IMR-90 (cell line): ENCODE data around the gene PIEZO2. TPM values are rescaled to one million over a fixed set of nuclear protein-coding genes. Genes with fewer than 3 reads are reported as not detected.

ENCODE experiments used
- ATAC-seq: fragments of 200-7000 bp; cut with Tn5 transposase; 2 replicates; pipeline ENCODE4 v1.9.1; 2020; ENCODE audit warnings: low read depth, mild to moderate bottlenecking, moderate library complexity
- BruUV-seq: library from RNA; stranded (reverse); fragments of 400-500 nt; replicated peaks from 2 replicates; lab custom pipeline; 2021; lab: Mats Ljungman, UMichigan
- CTCF ChIA-PET: fragments of 300-600 bp; formaldehyde crosslinking; extraction: SDS; loops from one replicate; lab custom pipeline; 2021; ENCODE audit warnings: antibody characterized with exemption; lab: Yijun Ruan, JAX
- POLR2A ChIA-PET: fragments of 300-600 bp; sonication (Branson Sonifier 250); formaldehyde crosslinking; loops from one replicate; lab custom pipeline; 2022; ENCODE audit warnings: antibody characterized with exemption; ENCODE audit not compliant: unreplicated experiment; lab: Charles Lee
- DNase-seq: peaks from one replicate; pipeline ENCODE4 v3.0.0; 2013
- H2AFZ ChIP-seq: replicated peaks from 2 replicates; pipeline ENCODE3; 2013; ENCODE audit warnings: low read length, mild to moderate bottlenecking; ENCODE audit not compliant: poor library complexity
- H2AK5ac ChIP-seq: 2 replicates; pipeline ENCODE4 v1.6.1; 2013; ENCODE audit warnings: low read depth, low read length, inconsistent platforms
- H2AK9ac ChIP-seq: replicated peaks from 2 replicates; pipeline ENCODE3; 2013; ENCODE audit warnings: mild to moderate bottlenecking, low read depth, low read length, moderate library complexity; ENCODE audit not compliant: poor library complexity
- H2BK120ac ChIP-seq: 2 replicates; pipeline ENCODE4 v1.6.1; 2013; ENCODE audit warnings: low read depth, low read length, inconsistent platforms
- H2BK15ac ChIP-seq: 3 replicates; pipeline ENCODE4 v1.6.1; 2013; ENCODE audit warnings: low read depth, low read length, inconsistent platforms
- H2BK20ac ChIP-seq: 2 replicates; pipeline ENCODE4 v1.6.1; 2013; ENCODE audit warnings: low read depth, mild to moderate bottlenecking, inconsistent platforms, low read length, moderate library complexity
- H2BK5ac ChIP-seq: 2 replicates; pipeline ENCODE4 v1.6.1; 2013; ENCODE audit warnings: mild to moderate bottlenecking, low read depth, low read length, inconsistent platforms; ENCODE audit not compliant: poor library complexity, severe bottlenecking
- H3K14ac ChIP-seq: replicated peaks from 2 replicates; pipeline ENCODE4 v1.6.1; 2013; ENCODE audit warnings: low read depth, low read length, inconsistent platforms
- H3K18ac ChIP-seq: 2 replicates; pipeline ENCODE4 v1.6.1; 2013; ENCODE audit warnings: low read depth, low read length, control low read depth
- H3K23ac ChIP-seq: 2 replicates; pipeline ENCODE4 v1.6.1; 2013; ENCODE audit warnings: low read depth, low read length, inconsistent platforms
- H3K27ac ChIP-seq: 2 replicates; pipeline ENCODE4 v1.5.1; 2013; ENCODE audit warnings: mild to moderate bottlenecking, control low read depth, low read length; ENCODE audit not compliant: insufficient read depth
- H3K27me3 ChIP-seq: 2 replicates; pipeline ENCODE4 v1.6.1; 2013; ENCODE audit warnings: low read length; ENCODE audit not compliant: control insufficient read depth, insufficient read depth
- H3K36me3 ChIP-seq: 2 replicates; pipeline ENCODE4 v1.6.1; 2013; ENCODE audit warnings: low read length, mixed read lengths; ENCODE audit not compliant: control insufficient read depth, insufficient read depth
- H3K4ac ChIP-seq: 2 replicates; pipeline ENCODE4 v1.6.1; 2013; ENCODE audit warnings: low read depth, low read length, inconsistent platforms
- H3K4me1 ChIP-seq: 2 replicates; pipeline ENCODE4 v1.6.1; 2013; ENCODE audit warnings: low read length, mixed read lengths; ENCODE audit not compliant: control insufficient read depth, insufficient read depth
- H3K4me2 ChIP-seq: 2 replicates; pipeline ENCODE4 v1.6.1; 2013; ENCODE audit warnings: low read depth, mild to moderate bottlenecking, control low read depth, low read length, moderate library complexity
- H3K4me3 ChIP-seq: 2 replicates; pipeline ENCODE4 v1.5.1; 2013; ENCODE audit warnings: low read depth, mild to moderate bottlenecking, control low read depth, low read length, moderate library complexity; ENCODE audit not compliant: insufficient read depth
- H3K56ac ChIP-seq: 2 replicates; pipeline ENCODE4 v1.6.1; 2013; ENCODE audit warnings: low read length, inconsistent platforms; ENCODE audit not compliant: insufficient read depth; ENCODE audit errors: extremely low read depth
- H3K79me1 ChIP-seq, 2 experiments: 2 replicates each; pipeline ENCODE4 v1.6.1; 2013; ENCODE audit warnings: low read length in 2 of 2, inconsistent platforms in 1 of 2, low read depth in 1 of 2
- H3K9ac ChIP-seq: 2 replicates; pipeline ENCODE4 v1.6.1; 2013; ENCODE audit warnings: low read depth, low read length, control low read depth
- H3K9me1 ChIP-seq: 2 replicates; pipeline ENCODE4 v1.6.1; 2013; ENCODE audit warnings: low read length, inconsistent platforms; ENCODE audit not compliant: insufficient read depth
- H3K9me3 ChIP-seq: 2 replicates; pipeline ENCODE4 v1.6.1; 2013; ENCODE audit warnings: low read length; ENCODE audit not compliant: control insufficient read depth, insufficient read depth
- H4K20me1 ChIP-seq: 2 replicates; pipeline ENCODE4 v1.6.1; 2013; ENCODE audit warnings: low read length, inconsistent platforms; ENCODE audit not compliant: insufficient read depth
- H4K5ac ChIP-seq: 2 replicates; pipeline ENCODE4 v1.6.1; 2013; ENCODE audit warnings: mild to moderate bottlenecking, low read depth, low read length, control low read depth
- H4K8ac ChIP-seq, 2 experiments: 2 replicates each; pipeline ENCODE4 v1.6.1; 2013; ENCODE audit warnings: low read depth in 2 of 2, low read length in 2 of 2, control low read depth in 1 of 2, inconsistent platforms in 1 of 2
- H4K91ac ChIP-seq: 2 replicates; pipeline ENCODE4 v1.6.1; 2013; ENCODE audit warnings: low read depth, low read length, inconsistent platforms; ENCODE audit not compliant: insufficient read depth
- BHLHE40 ChIP-seq: fragments of 150-350 bp; IDR thresholded peaks from 2 replicates; pipeline ENCODE4 v1.6.1; 2016; ENCODE audit warnings: mild to moderate bottlenecking, low read depth, low read length
- CEBPB ChIP-seq: IDR thresholded peaks from 2 replicates; pipeline ENCODE4 v1.6.1; 2012; ENCODE audit warnings: low read depth, low read length, improper control_type of control experiment
- CHD1 ChIP-seq: IDR thresholded peaks from 2 replicates; pipeline ENCODE4 v1.6.1; 2012; ENCODE audit warnings: low read depth, low read length, improper control_type of control experiment
- CTCF ChIP-seq: conservative IDR thresholded peaks from 2 replicates; pipeline ENCODE4 v1.5.1; 2012; ENCODE audit warnings: mild to moderate bottlenecking, low read depth, low read length, improper control_type of control experiment
- FOS ChIP-seq: fragments of 150-350 bp; IDR thresholded peaks from 2 replicates; pipeline ENCODE4 v1.6.1; 2016; ENCODE audit warnings: low read depth, low read length
- MAFK ChIP-seq: IDR thresholded peaks from 2 replicates; pipeline ENCODE4 v1.6.1; 2012; ENCODE audit warnings: low read depth, low read length, improper control_type of control experiment
- MAZ ChIP-seq: IDR thresholded peaks from 2 replicates; pipeline ENCODE4 v1.6.1; 2012; ENCODE audit warnings: low read depth, mild to moderate bottlenecking, low read length, improper control_type of control experiment, moderate library complexity, borderline replicate concordance
- MXI1 ChIP-seq: IDR thresholded peaks from 2 replicates; pipeline ENCODE4 v1.6.1; 2012; ENCODE audit warnings: low read depth, mild to moderate bottlenecking, low read length, moderate library complexity, borderline replicate concordance
- NFE2L2 ChIP-seq: fragments of 150-350 bp; IDR thresholded peaks from 2 replicates; pipeline ENCODE4 v1.6.1; 2016; ENCODE audit warnings: low read depth, mild to moderate bottlenecking, low read length
- POLR2A ChIP-seq: IDR thresholded peaks from 2 replicates; pipeline ENCODE4 v1.6.1; 2012; ENCODE audit warnings: mild to moderate bottlenecking, low read depth, low read length
- RAD21 ChIP-seq: IDR thresholded peaks from 2 replicates; pipeline ENCODE4 v1.6.1; 2012; ENCODE audit warnings: low read length, improper control_type of control experiment
- RCOR1 ChIP-seq: IDR thresholded peaks from 2 replicates; pipeline ENCODE4 v1.6.1; 2012; ENCODE audit warnings: mild to moderate bottlenecking, low read length, improper control_type of control experiment; ENCODE audit not compliant: insufficient replicate concordance
- RFX5 ChIP-seq: IDR thresholded peaks from 2 replicates; pipeline ENCODE4 v1.8.0; 2012; ENCODE audit warnings: low read depth, mild to moderate bottlenecking, low read length, moderate library complexity
- SMC3 ChIP-seq: fragments of 150-350 bp; IDR thresholded peaks from 2 replicates; pipeline ENCODE4 v1.6.1; 2016; ENCODE audit warnings: low read depth, mild to moderate bottlenecking, antibody characterized with exemption, low read length, moderate library complexity
- USF2 ChIP-seq: fragments of 150-350 bp; IDR thresholded peaks from 2 replicates; pipeline ENCODE4 v1.6.1; 2017; ENCODE audit warnings: mild to moderate bottlenecking, antibody characterized with exemption, low read length, low read depth
- WGBS, 2 experiments: methylation state at CpG; one replicate each; pipeline versions ENCODE4 v1.1.5 to v1.1.7; 2013; ENCODE audit warnings: missing lambda C conversion rate in 2 of 2; ENCODE audit not compliant: insufficient read length in 1 of 2; ENCODE audit errors: extremely low coverage in 2 of 2; 5-methylcytosine and 5-hydroxymethylcytosine counted together
- dilution Hi-C: fragments of 300-500 bp; cut with HindIII; formaldehyde crosslinking; loops from one replicate; pipeline ENCODE4 v1.14.3; 2018; ENCODE audit warnings: low sequenced_read_pairs; ENCODE audit not compliant: unreplicated experiment
- in situ Hi-C: fragments of 300-500 bp; cut with MboI; formaldehyde crosslinking; loops from 3 replicates; pipeline ENCODE4 v1.14.3; 2019; ENCODE audit warnings: low sequenced_read_pairs, inconsistent platforms, mixed read lengths
- intact Hi-C: fragments of 100-400 bp; cut with micrococcal nuclease; formaldehyde crosslinking; loops from 2 replicates; pipeline ENCODE4 v1.10.0; 2022
- polyA plus RNA-seq, 3 experiments: library from polyadenylated mRNA; depleted of rRNA; stranded (reverse); fragments of >200 nt; gene quantifications; 2 replicates each; pipeline ENCODE4 v1.2.3, GENCODE V29; 2012; ENCODE audit warnings: low replicate concordance in 1 of 3
- total RNA-seq: library from RNA; depleted of rRNA; stranded (reverse); fragments of >200 nt; gene quantifications from 2 replicates; pipeline ENCODE4 v1.2.3, GENCODE V29; 2012
- TF ChIP-seq, protein P1 (sequence below): fragments of 150-350 bp; IDR thresholded peaks from 2 replicates; pipeline ENCODE4 v1.6.1; 2016; ENCODE audit warnings: low read depth, mild to moderate bottlenecking, low read length, moderate library complexity, borderline replicate concordance

The PIEZO2 gene
- total and polyA plus RNA-seq, 2 of the 4 experiments (the other 2 are of a cell fraction): 2.4 to 4.1 TPM

- Histone ChIP-seq H2BK20ac (no peak overlapping the region), H3K23ac (no peak overlapping the region), H3K4me1 (peaks cover 2% of the 10 kb centered on the region; the same call in 1 of the 2 replicates), H3K9me1 (no peaks in the 10 kb centered on the region), H3K9ac (no peak overlapping the region), H4K91ac (no peak overlapping the region), H3K27ac (no peak overlapping the region), H3K9me3 (no peaks in the 10 kb centered on the region), H3K4me3 (no peak overlapping the region), H3K4ac (no peak overlapping the region), H4K20me1 (no peaks in the 10 kb centered on the region), H2AFZ (no peak overlapping the region), H2BK5ac (no peak overlapping the region), H4K8ac (no peak overlapping the region), H3K56ac (no peak overlapping the region), H4K5ac (no peak overlapping the region), H3K18ac (no peak overlapping the region), H2AK9ac (no peak overlapping the region), H3K36me3 (peaks cover 3% of the 10 kb centered on the region; the same call in 1 of the 2 replicates), H2AK5ac (no peak overlapping the region), H3K79me1 (no peaks in the 10 kb centered on the region), H2BK15ac (no peak overlapping the region), H3K27me3 (no peaks in the 10 kb centered on the region), H3K14ac (no peak overlapping the region), H3K4me2 (no peak overlapping the region), H2BK120ac (no peak overlapping the region)
- ChIA-PET CTCF (no interaction called here), POLR2A (no interaction called here)
- intact Hi-C loops (no loop called here), in situ Hi-C loops (no loop called here), dilution Hi-C loops (no loop called here)
- no peak for TF ChIP-seq NFE2L2
- TF ChIP-seq USF2: no peak
- no peak for TF ChIP-seq RCOR1
- TF ChIP-seq POLR2A: no peak
- no peak for TF ChIP-seq RAD21
- TF ChIP-seq MXI1: no peak
- no peak for TF ChIP-seq RFX5
- TF ChIP-seq, protein P1, sequence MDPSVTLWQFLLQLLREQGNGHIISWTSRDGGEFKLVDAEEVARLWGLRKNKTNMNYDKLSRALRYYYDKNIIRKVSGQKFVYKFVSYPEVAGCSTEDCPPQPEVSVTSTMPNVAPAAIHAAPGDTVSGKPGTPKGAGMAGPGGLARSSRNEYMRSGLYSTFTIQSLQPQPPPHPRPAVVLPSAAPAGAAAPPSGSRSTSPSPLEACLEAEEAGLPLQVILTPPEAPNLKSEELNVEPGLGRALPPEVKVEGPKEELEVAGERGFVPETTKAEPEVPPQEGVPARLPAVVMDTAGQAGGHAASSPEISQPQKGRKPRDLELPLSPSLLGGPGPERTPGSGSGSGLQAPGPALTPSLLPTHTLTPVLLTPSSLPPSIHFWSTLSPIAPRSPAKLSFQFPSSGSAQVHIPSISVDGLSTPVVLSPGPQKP: no peak
- no peak for TF ChIP-seq CHD1
- TF ChIP-seq MAFK: no peak
- TF ChIP-seq CEBPB: no peak
- TF ChIP-seq SMC3: no peak
- no peak for TF ChIP-seq BHLHE40
- no peak for TF ChIP-seq MAZ
- no peak for TF ChIP-seq CTCF
- no peak for TF ChIP-seq FOS
- ATAC-seq (no peak), DNase-seq (no peak)
- no TSS peak for BruUV-seq
- no CpG with 5 or more reads among the region's 4 CpGs for WGBS, 2 experiments
Measured at GRCh38 chr18:10909724-10910123, 239.6 kb downstream of the PIEZO2 start.
